Measurements from ENCODE around the gene C2orf49.

DNA sequence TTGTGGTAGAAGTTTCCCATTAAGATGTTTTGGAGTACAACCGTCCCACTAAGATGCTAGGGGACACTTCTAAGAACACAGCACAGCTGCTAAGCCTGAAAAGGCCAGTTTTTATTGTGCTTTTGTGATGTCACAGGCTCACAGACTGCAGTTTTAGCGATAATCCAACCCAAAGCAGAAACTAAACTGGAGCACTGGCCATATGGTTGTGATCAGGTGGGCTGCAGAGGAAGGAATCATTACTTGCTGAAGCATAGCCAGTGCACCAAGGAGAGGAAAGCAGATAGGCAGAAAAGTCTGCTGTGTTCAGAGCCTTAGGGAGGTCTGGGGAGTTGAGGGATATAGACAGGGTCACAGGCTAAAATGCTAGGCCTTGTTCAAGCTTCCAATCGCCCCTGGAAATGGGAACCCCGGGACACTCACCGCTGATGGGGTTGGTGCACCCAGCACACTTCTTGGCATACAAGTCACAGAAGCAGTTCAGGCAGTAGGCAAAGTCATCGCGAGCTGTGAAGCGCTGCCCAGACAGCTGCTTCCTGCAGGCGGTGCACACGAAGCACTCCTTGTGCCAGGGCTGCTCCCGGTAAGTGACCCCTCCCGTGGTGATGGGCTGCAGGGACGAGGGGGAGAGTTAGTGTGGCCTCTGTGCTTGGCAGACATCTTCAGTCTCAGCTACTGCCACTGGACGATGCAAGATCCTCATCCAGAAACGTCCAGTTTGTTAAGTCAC lies 25.7 kb downstream of the C2orf49 start:
- TF ChIP-seq, protein P1, sequence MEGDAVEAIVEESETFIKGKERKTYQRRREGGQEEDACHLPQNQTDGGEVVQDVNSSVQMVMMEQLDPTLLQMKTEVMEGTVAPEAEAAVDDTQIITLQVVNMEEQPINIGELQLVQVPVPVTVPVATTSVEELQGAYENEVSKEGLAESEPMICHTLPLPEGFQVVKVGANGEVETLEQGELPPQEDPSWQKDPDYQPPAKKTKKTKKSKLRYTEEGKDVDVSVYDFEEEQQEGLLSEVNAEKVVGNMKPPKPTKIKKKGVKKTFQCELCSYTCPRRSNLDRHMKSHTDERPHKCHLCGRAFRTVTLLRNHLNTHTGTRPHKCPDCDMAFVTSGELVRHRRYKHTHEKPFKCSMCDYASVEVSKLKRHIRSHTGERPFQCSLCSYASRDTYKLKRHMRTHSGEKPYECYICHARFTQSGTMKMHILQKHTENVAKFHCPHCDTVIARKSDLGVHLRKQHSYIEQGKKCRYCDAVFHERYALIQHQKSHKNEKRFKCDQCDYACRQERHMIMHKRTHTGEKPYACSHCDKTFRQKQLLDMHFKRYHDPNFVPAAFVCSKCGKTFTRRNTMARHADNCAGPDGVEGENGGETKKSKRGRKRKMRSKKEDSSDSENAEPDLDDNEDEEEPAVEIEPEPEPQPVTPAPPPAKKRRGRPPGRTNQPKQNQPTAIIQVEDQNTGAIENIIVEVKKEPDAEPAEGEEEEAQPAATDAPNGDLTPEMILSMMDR (conservative IDR thresholded peaks at IDR 0.05; ENCODE audit: low read depth, low read length) = no peak
- no peak for TF ChIP-seq EZH2 (IDR thresholded peaks at IDR 0.05; ENCODE audit: borderline replicate concordance, low read depth, low read length, poor library complexity, severe bottlenecking)
